ENCODE data around the gene PAPSS1. TPM values are rescaled to one million over a fixed set of nuclear protein-coding genes. Genes with fewer than 3 reads are reported as not detected.
"Not testable (repeated sequence)": the region's sequence is repeated elsewhere in the genome, so short reads cannot be mapped to it uniquely, and the experiment has no call there.

Gene PAPSS1
- total RNA-seq, 2 donors from 2014 or later, result 31.6 to 33.2 TPM

- ATAC-seq (replicated peaks in 1 of 2) (no peak), DNase-seq (no peak)
- no peaks in the 10 kb centered on the region for H3K9me3 Mint-ChIP-seq
- H3K27ac Mint-ChIP-seq, result no peak overlapping the region
- no peaks in the 10 kb centered on the region for H3K27me3 Mint-ChIP-seq (ENCODE audit: low read depth)
- H3K36me3 Mint-ChIP-seq (ENCODE audit: insufficient read depth in 2 of 2), result peaks cover 2 to 11% of the 10 kb centered on the region in 2 donors
- H3K4me3 Mint-ChIP-seq, result no peak overlapping the region
- peaks cover 7% of the 10 kb centered on the region for H3K4me1 Mint-ChIP-seq (ENCODE audit: low read depth)
These were observed 65.3 kb downstream of the PAPSS1 start for GRCh38 chr4:107654694-107655093.

GRCh38 chr4:107651408-107651807 lies 68.6 kb downstream of the PAPSS1 start:
- H3K27me3 Mint-ChIP-seq (ENCODE audit: low read depth); H3K4me1 Mint-ChIP-seq (ENCODE audit: low read depth); H3K4me3 Mint-ChIP-seq; H3K9me3 Mint-ChIP-seq; H3K27ac Mint-ChIP-seq; H3K36me3 Mint-ChIP-seq (ENCODE audit: insufficient read depth in 2 of 2); ATAC-seq (replicated peaks in 1 of 2); DNase-seq: not testable (repeated sequence)

GRCh38 chr4:107650251-107650650 lies 69.8 kb downstream of the PAPSS1 start:
- H3K4me1 Mint-ChIP-seq (ENCODE audit: low read depth), result peaks cover 4% of the 10 kb centered on the region
- DNase-seq, result no peak
- no peaks in the 10 kb centered on the region for H3K27me3 Mint-ChIP-seq (ENCODE audit: low read depth)
- no peak overlapping the region for H3K27ac Mint-ChIP-seq
- no peak for ATAC-seq (replicated peaks in 1 of 2)
- H3K9me3 Mint-ChIP-seq, result no peaks in the 10 kb centered on the region
- no peak overlapping the region for H3K4me3 Mint-ChIP-seq
- peaks cover 2 to 9% of the 10 kb centered on the region in 2 donors for H3K36me3 Mint-ChIP-seq (ENCODE audit: insufficient read depth in 2 of 2)

GRCh38 chr4:107648178-107648991 lies 71.6 kb downstream of the PAPSS1 start:
- Mint-ChIP-seq H3K27me3 (ENCODE audit: low read depth) (no peaks in the 10 kb centered on the region), H3K4me3 (no peak overlapping the region), H3K4me1 (ENCODE audit: low read depth) (no peaks in the 10 kb centered on the region), H3K27ac (no peak overlapping the region), H3K36me3 (ENCODE audit: insufficient read depth in 2 of 2) (peaks cover 0 to 5% of the 10 kb centered on the region in 2 donors), H3K9me3 (no peaks in the 10 kb centered on the region)
- no peak for ATAC-seq (replicated peaks in 1 of 2)
- no peak for DNase-seq

GRCh38 chr4:107647591-107647990 lies 72.4 kb downstream of the PAPSS1 start:
- Mint-ChIP-seq H3K36me3 (ENCODE audit: insufficient read depth in 2 of 2) (peaks cover 0 to 3% of the 10 kb centered on the region in 2 donors), H3K4me3 (no peak overlapping the region), H3K4me1 (ENCODE audit: low read depth) (no peaks in the 10 kb centered on the region), H3K27me3 (ENCODE audit: low read depth) (no peaks in the 10 kb centered on the region), H3K9me3 (no peaks in the 10 kb centered on the region), H3K27ac (no peak overlapping the region)
- ATAC-seq (replicated peaks in 1 of 2) (no peak), DNase-seq (no peak)

GRCh38 chr4:107645604-107646003 lies 74.4 kb downstream of the PAPSS1 start:
- ATAC-seq (replicated peaks in 1 of 2), result no peak
- no peaks in the 10 kb centered on the region for H3K27me3 Mint-ChIP-seq (ENCODE audit: low read depth)
- no peak for DNase-seq
- H3K9me3 Mint-ChIP-seq, result no peaks in the 10 kb centered on the region
- no peak overlapping the region for H3K4me3 Mint-ChIP-seq
- H3K36me3 Mint-ChIP-seq (ENCODE audit: insufficient read depth in 2 of 2), result no peaks in the 10 kb centered on the region
- H3K4me1 Mint-ChIP-seq (ENCODE audit: low read depth), result no peaks in the 10 kb centered on the region
- H3K27ac Mint-ChIP-seq, result no peak overlapping the region

- H3K36me3 Mint-ChIP-seq (ENCODE audit: insufficient read depth in 2 of 2), result no peaks in the 10 kb centered on the region
- no peaks in the 10 kb centered on the region for H3K27me3 Mint-ChIP-seq (ENCODE audit: low read depth)
These were observed 77.0 kb downstream of the PAPSS1 start for GRCh38 chr4:107643021-107643420.

GRCh38 chr4:107640878-107641277 lies 79.2 kb downstream of the PAPSS1 start:
- no peak overlapping the region for H3K4me3 Mint-ChIP-seq
- no peaks in the 10 kb centered on the region for H3K4me1 Mint-ChIP-seq (ENCODE audit: low read depth)
- no peaks in the 10 kb centered on the region for H3K36me3 Mint-ChIP-seq (ENCODE audit: insufficient read depth in 2 of 2)
- DNase-seq (no peak), ATAC-seq (replicated peaks in 1 of 2) (no peak)
- no peak overlapping the region for H3K27ac Mint-ChIP-seq
- H3K9me3 Mint-ChIP-seq, result no peaks in the 10 kb centered on the region
- no peaks in the 10 kb centered on the region for H3K27me3 Mint-ChIP-seq (ENCODE audit: low read depth)

More at GRCh38 chr4:107643021-107643420, 77.0 kb downstream of the PAPSS1 start:
- DNase-seq, result no peak
- ATAC-seq (replicated peaks in 1 of 2), result no peak
- Mint-ChIP-seq H3K4me1 (ENCODE audit: low read depth) (no peaks in the 10 kb centered on the region), H3K27ac (no peak overlapping the region), H3K4me3 (no peak overlapping the region), H3K9me3 (no peaks in the 10 kb centered on the region)

GRCh38 chr4:107640197-107640596 lies 79.8 kb downstream of the PAPSS1 start:
- no peaks in the 10 kb centered on the region for H3K27me3 Mint-ChIP-seq (ENCODE audit: low read depth)
- no peaks in the 10 kb centered on the region for H3K36me3 Mint-ChIP-seq (ENCODE audit: insufficient read depth in 2 of 2)
- H3K9me3 Mint-ChIP-seq, result no peaks in the 10 kb centered on the region
- DNase-seq (no peak), ATAC-seq (replicated peaks in 1 of 2) (no peak)
- H3K4me1 Mint-ChIP-seq (ENCODE audit: low read depth), result no peaks in the 10 kb centered on the region
- H3K27ac Mint-ChIP-seq, result no peak overlapping the region
- H3K4me3 Mint-ChIP-seq, result no peak overlapping the region

- H3K27me3 Mint-ChIP-seq (ENCODE audit: low read depth), result no peaks in the 10 kb centered on the region
- H3K27ac Mint-ChIP-seq, result no peak overlapping the region
- DNase-seq (no peak), ATAC-seq (replicated peaks in 1 of 2) (no peak)
- H3K9me3 Mint-ChIP-seq, result no peaks in the 10 kb centered on the region
- no peak overlapping the region for H3K4me3 Mint-ChIP-seq
- no peaks in the 10 kb centered on the region for H3K36me3 Mint-ChIP-seq (ENCODE audit: insufficient read depth in 2 of 2)
- no peaks in the 10 kb centered on the region for H3K4me1 Mint-ChIP-seq (ENCODE audit: low read depth)
These were observed 84.3 kb downstream of the PAPSS1 start for GRCh38 chr4:107635735-107636134.

GRCh38 chr4:107631560-107631959 lies 88.5 kb downstream of the PAPSS1 start:
- Mint-ChIP-seq H3K9me3 (no peaks in the 10 kb centered on the region), H3K27ac (no peak overlapping the region), H3K36me3 (ENCODE audit: insufficient read depth in 2 of 2) (peaks cover 0 to 4% of the 10 kb centered on the region in 2 donors), H3K27me3 (ENCODE audit: low read depth) (no peaks in the 10 kb centered on the region), H3K4me3 (no peak overlapping the region), H3K4me1 (ENCODE audit: low read depth) (no peaks in the 10 kb centered on the region)
- no peak for ATAC-seq (replicated peaks in 1 of 2)
- no peak for DNase-seq

GRCh38 chr4:107630185-107630705 lies 89.8 kb downstream of the PAPSS1 start:
- Mint-ChIP-seq H3K4me3 (no peak overlapping the region), H3K27me3 (ENCODE audit: low read depth) (no peaks in the 10 kb centered on the region), H3K9me3 (no peaks in the 10 kb centered on the region), H3K4me1 (ENCODE audit: low read depth) (no peaks in the 10 kb centered on the region), H3K27ac (peak overlapping the region; percentile 72), H3K36me3 (ENCODE audit: insufficient read depth in 2 of 2) (peaks cover 0 to 4% of the 10 kb centered on the region in 2 donors)
- ATAC-seq (replicated peaks in 1 of 2) (no peak), DNase-seq (no peak)

- no peak overlapping the region for H3K4me3 Mint-ChIP-seq
These were observed 90.7 kb downstream of the PAPSS1 start for GRCh38 chr4:107629318-107629717.

More at GRCh38 chr4:107629318-107629717, 90.7 kb downstream of the PAPSS1 start:
- Mint-ChIP-seq H3K9me3 (peaks cover 2% of the 10 kb centered on the region in 2 donors), H3K4me1 (ENCODE audit: low read depth) (no peaks in the 10 kb centered on the region), H3K27me3 (ENCODE audit: low read depth) (no peaks in the 10 kb centered on the region), H3K36me3 (ENCODE audit: insufficient read depth in 2 of 2) (peaks cover 0 to 7% of the 10 kb centered on the region in 2 donors), H3K27ac (no peak overlapping the region)
- ATAC-seq (replicated peaks in 1 of 2) (no peak), DNase-seq (no peak)
